ENCODE results near the gene TROAP.
"Not testable (repeated sequence)": the region's sequence is repeated elsewhere in the genome, so short reads cannot be mapped to it uniquely, and the experiment has no call there.

Gene TROAP

GRCh38 chr12:49322708-49323523 is at the start of gene TROAP:
Gene TROAP (plus strand): TSS chr12:49323255. CDS start chr12:49323609, 354 bp downstream.
- peak; percentile 99 for DNase-seq (ENCODE audit: low read depth, low spot score)

GRCh38 chr12:49273726-49274395 is 49.2 kb upstream of the TROAP start:
- DNase-seq (ENCODE audit: low read depth, low spot score): no peak

- DNase-seq (ENCODE audit: low read depth, low spot score): no peak
Measured at GRCh38 chr12:49274396-49275069, 48.5 kb upstream of the TROAP start.

- no peak for DNase-seq (ENCODE audit: low read depth, low spot score)
Measured at GRCh38 chr12:49276304-49277290, 46.5 kb upstream of the TROAP start.

GRCh38 chr12:49277466-49277865 is 45.6 kb upstream of the TROAP start:
- DNase-seq (ENCODE audit: low read depth, low spot score): no peak

GRCh38 chr12:49279706-49280159 is 43.3 kb upstream of the TROAP start:
- DNase-seq (ENCODE audit: low read depth, low spot score): peak; percentile 70

- not testable (repeated sequence) for DNase-seq (ENCODE audit: low read depth, low spot score)
Measured at GRCh38 chr12:49280545-49280944, 42.5 kb upstream of the TROAP start.

GRCh38 chr12:49282302-49282701 is 40.8 kb upstream of the TROAP start:
- DNase-seq (ENCODE audit: low read depth, low spot score): no peak

- DNase-seq (ENCODE audit: low read depth, low spot score): not testable (repeated sequence)
Measured at GRCh38 chr12:49282740-49283375, 40.2 kb upstream of the TROAP start.

- no peak for DNase-seq (ENCODE audit: low read depth, low spot score)
Measured at GRCh38 chr12:49283541-49284429, 39.3 kb upstream of the TROAP start.

GRCh38 chr12:49284672-49285071 is 38.4 kb upstream of the TROAP start:
- DNase-seq (ENCODE audit: low read depth, low spot score): no peak

GRCh38 chr12:49287876-49288275 is 35.2 kb upstream of the TROAP start:
- DNase-seq (ENCODE audit: low read depth, low spot score): no peak

- DNase-seq (ENCODE audit: low read depth, low spot score): peak; percentile 71
Measured at GRCh38 chr12:49288412-49288853, 34.6 kb upstream of the TROAP start.

- DNase-seq (ENCODE audit: low read depth, low spot score): no peak
Measured at GRCh38 chr12:49288922-49289555, 34.0 kb upstream of the TROAP start.

- DNase-seq (ENCODE audit: low read depth, low spot score): peak; percentile 23
Measured at GRCh38 chr12:49292729-49293055, 30.4 kb upstream of the TROAP start.

GRCh38 chr12:49293056-49293956 is 29.7 kb upstream of the TROAP start:
- DNase-seq (ENCODE audit: low read depth, low spot score): peak; percentile 57

- no peak for DNase-seq (ENCODE audit: low read depth, low spot score)
Measured at GRCh38 chr12:49294086-49294803, 28.8 kb upstream of the TROAP start.

GRCh38 chr12:49294804-49295081 is 28.3 kb upstream of the TROAP start:
- no peak for DNase-seq (ENCODE audit: low read depth, low spot score)
